WTC11 (cell line): ENCODE data around the gene ARHGAP40. TPM values are rescaled to one million over a fixed set of nuclear protein-coding genes. Genes with fewer than 3 reads are reported as not detected.

Experiments used
- ATAC-seq: fragments of 200-7000 bp; cut with Tn5 transposase; 2 replicates; pipeline ENCODE4 v1.10.0; 2021; ENCODE audit warnings: mild to moderate bottlenecking, moderate library complexity
- CTCF ChIA-PET: fragments of 300-600 bp; sonication (Branson Sonifier 250); formaldehyde crosslinking; loops from one replicate; lab custom pipeline; 2021; ENCODE audit warnings: antibody characterized with exemption; lab: Charles Lee
- POLR2A ChIA-PET: fragments of 350-600 bp; sonication (Branson Sonifier 250); formaldehyde crosslinking; loops from one replicate; lab custom pipeline; 2021; ENCODE audit warnings: antibody characterized with exemption; lab: Charles Lee
- DNase-seq: peaks from one replicate; pipeline ENCODE4 v3.0.0; 2021; ENCODE audit warnings: low spot score
- H3K27ac Mint-ChIP-seq: 2 replicates; pipeline ENCODE4 v1.8.0; 2021; ENCODE audit warnings: mixed read lengths
- H3K27me3 Mint-ChIP-seq: 2 replicates; pipeline ENCODE4 v1.8.0; 2021; ENCODE audit warnings: low read depth, mild to moderate bottlenecking, moderate library complexity, mixed read lengths
- H3K36me3 Mint-ChIP-seq: 2 replicates; pipeline ENCODE4 v1.8.0; 2021; ENCODE audit warnings: mixed read lengths
- H3K4me1 Mint-ChIP-seq: 2 replicates; pipeline ENCODE4 v1.8.0; 2022; ENCODE audit warnings: mixed read lengths
- H3K4me3 Mint-ChIP-seq: 2 replicates; pipeline ENCODE4 v1.8.0; 2021; ENCODE audit warnings: mild to moderate bottlenecking, moderate library complexity, mixed read lengths
- H3K9me3 Mint-ChIP-seq: 2 replicates; pipeline ENCODE4 v1.8.0; 2021; ENCODE audit warnings: mixed read lengths
- AR ChIP-seq: fragments of 250-450 bp; sonication (Bioruptor Pico); IDR thresholded peaks from 2 replicates; pipeline ENCODE4 v1.9.0; 2021; ENCODE audit warnings: mild to moderate bottlenecking
- FOXP1 ChIP-seq: sonication (generic); formaldehyde crosslinking; IDR thresholded peaks from 2 replicates; pipeline ENCODE4 v1.8.0; 2022; ENCODE audit warnings: missing genetic modification reagents, mild to moderate bottlenecking, moderate library complexity, borderline replicate concordance
- STAT6 ChIP-seq: sonication (generic); formaldehyde crosslinking; conservative IDR thresholded peaks from 2 replicates; pipeline ENCODE4 v1.8.1; 2023; ENCODE audit warnings: mild to moderate bottlenecking, low read depth, missing genetic modification reagents, moderate library complexity
- ZNF138 ChIP-seq: sonication (generic); formaldehyde crosslinking; conservative IDR thresholded peaks from 2 replicates; pipeline ENCODE4 v1.8.1; 2022; ENCODE audit warnings: mild to moderate bottlenecking, moderate library complexity, missing genetic modification reagents
- ZNF232 ChIP-seq: sonication (generic); formaldehyde crosslinking; IDR thresholded peaks from 2 replicates; pipeline ENCODE4 v1.8.0; 2022; ENCODE audit warnings: mild to moderate bottlenecking, missing genetic modification reagents
- ZNF281 ChIP-seq: sonication (generic); formaldehyde crosslinking; IDR thresholded peaks from 2 replicates; pipeline ENCODE4 v1.8.0; 2023; ENCODE audit warnings: mild to moderate bottlenecking, missing genetic modification reagents
- ZNF396 ChIP-seq: fragments of 250-450 bp; sonication (Bioruptor Pico); IDR thresholded peaks from 2 replicates; pipeline ENCODE4 v1.8.0; 2021; ENCODE audit warnings: mild to moderate bottlenecking, moderate library complexity, borderline replicate concordance
- total RNA-seq: library from RNA; stranded (reverse); gene quantifications from 3 replicates; pipeline ENCODE4 v1.2.3, GENCODE V29; 2021
- TF ChIP-seq, protein P1 (sequence below): sonication (generic); formaldehyde crosslinking; IDR thresholded peaks from 2 replicates; pipeline ENCODE4 v1.8.0; 2023; ENCODE audit warnings: missing genetic modification reagents, mild to moderate bottlenecking, borderline replicate concordance

ARHGAP40 gene
- total RNA-seq, 1 experiment from 2014 or later, result 0.72 TPM

GRCh38 chr20:38566036-38566598 lies 35.5 kb upstream of the ARHGAP40 start:
- peaks cover 22% of the 10 kb centered on the region for H3K36me3 Mint-ChIP-seq
- POLR2A ChIA-PET, result no interaction called here
- H3K9me3 Mint-ChIP-seq, result no peaks in the 10 kb centered on the region
- H3K27me3 Mint-ChIP-seq, result no peaks in the 10 kb centered on the region
- no peak overlapping the region for H3K27ac Mint-ChIP-seq
- ATAC-seq, result no peak
- no peak for DNase-seq
- CTCF ChIA-PET, result interaction anchor here (1.0 kb wide), 1 partner anchor 93 kb away, joined by 4 read pairs; the partner anchor contains the start of gene RALGAPB
- H3K4me3 Mint-ChIP-seq, result no peak overlapping the region
- TF ChIP-seq, protein P1, sequence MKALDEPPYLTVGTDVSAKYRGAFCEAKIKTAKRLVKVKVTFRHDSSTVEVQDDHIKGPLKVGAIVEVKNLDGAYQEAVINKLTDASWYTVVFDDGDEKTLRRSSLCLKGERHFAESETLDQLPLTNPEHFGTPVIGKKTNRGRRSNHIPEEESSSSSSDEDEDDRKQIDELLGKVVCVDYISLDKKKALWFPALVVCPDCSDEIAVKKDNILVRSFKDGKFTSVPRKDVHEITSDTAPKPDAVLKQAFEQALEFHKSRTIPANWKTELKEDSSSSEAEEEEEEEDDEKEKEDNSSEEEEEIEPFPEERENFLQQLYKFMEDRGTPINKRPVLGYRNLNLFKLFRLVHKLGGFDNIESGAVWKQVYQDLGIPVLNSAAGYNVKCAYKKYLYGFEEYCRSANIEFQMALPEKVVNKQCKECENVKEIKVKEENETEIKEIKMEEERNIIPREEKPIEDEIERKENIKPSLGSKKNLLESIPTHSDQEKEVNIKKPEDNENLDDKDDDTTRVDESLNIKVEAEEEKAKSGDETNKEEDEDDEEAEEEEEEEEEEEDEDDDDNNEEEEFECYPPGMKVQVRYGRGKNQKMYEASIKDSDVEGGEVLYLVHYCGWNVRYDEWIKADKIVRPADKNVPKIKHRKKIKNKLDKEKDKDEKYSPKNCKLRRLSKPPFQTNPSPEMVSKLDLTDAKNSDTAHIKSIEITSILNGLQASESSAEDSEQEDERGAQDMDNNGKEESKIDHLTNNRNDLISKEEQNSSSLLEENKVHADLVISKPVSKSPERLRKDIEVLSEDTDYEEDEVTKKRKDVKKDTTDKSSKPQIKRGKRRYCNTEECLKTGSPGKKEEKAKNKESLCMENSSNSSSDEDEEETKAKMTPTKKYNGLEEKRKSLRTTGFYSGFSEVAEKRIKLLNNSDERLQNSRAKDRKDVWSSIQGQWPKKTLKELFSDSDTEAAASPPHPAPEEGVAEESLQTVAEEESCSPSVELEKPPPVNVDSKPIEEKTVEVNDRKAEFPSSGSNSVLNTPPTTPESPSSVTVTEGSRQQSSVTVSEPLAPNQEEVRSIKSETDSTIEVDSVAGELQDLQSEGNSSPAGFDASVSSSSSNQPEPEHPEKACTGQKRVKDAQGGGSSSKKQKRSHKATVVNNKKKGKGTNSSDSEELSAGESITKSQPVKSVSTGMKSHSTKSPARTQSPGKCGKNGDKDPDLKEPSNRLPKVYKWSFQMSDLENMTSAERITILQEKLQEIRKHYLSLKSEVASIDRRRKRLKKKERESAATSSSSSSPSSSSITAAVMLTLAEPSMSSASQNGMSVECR (CRISPR knock-in tag), result no peak
- TF ChIP-seq ZNF281 (no peak), AR (no peak), FOXP1 (CRISPR knock-in tag) (no peak), ZNF138 (CRISPR knock-in tag) (no peak), STAT6 (CRISPR knock-in tag) (no peak)
- H3K4me1 Mint-ChIP-seq, result no peaks in the 10 kb centered on the region

GRCh38 chr20:38569747-38570525 lies 31.7 kb upstream of the ARHGAP40 start:
- ChIA-PET CTCF (no interaction called here), POLR2A (no interaction called here)
- Mint-ChIP-seq H3K4me1 (no peaks in the 10 kb centered on the region), H3K27ac (no peak overlapping the region), H3K9me3 (no peaks in the 10 kb centered on the region), H3K36me3 (peaks cover 23% of the 10 kb centered on the region), H3K27me3 (no peaks in the 10 kb centered on the region), H3K4me3 (no peak overlapping the region)
- ATAC-seq, result no peak
- TF ChIP-seq ZNF396 (CRISPR knock-in tag), result no peak
- no peak for TF ChIP-seq ZNF232 (CRISPR knock-in tag)
- no peak for DNase-seq
